Measurements from ENCODE around the gene MT1E.

Gene MT1E

DNA sequence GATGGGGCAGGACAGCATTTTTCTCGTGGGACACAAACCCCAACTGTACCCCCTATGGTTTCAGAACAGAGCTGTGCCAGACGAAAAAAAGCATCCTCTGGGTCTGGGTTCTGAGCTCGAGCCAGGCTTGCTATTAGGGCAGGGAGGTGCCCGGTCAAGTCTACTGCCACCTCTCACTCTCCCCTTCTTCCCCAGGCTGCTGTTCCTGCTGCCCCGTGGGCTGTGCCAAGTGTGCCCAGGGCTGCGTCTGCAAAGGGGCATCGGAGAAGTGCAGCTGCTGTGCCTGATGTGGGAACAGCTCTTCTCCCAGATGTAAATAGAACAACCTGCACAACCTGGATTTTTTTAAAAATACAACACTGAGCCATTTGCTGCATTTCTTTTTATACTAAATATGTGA lies 1.1 kb downstream of the MT1E start:
- no peak for DNase-seq (ENCODE audit: low read depth in 2 of 2)

DNA sequence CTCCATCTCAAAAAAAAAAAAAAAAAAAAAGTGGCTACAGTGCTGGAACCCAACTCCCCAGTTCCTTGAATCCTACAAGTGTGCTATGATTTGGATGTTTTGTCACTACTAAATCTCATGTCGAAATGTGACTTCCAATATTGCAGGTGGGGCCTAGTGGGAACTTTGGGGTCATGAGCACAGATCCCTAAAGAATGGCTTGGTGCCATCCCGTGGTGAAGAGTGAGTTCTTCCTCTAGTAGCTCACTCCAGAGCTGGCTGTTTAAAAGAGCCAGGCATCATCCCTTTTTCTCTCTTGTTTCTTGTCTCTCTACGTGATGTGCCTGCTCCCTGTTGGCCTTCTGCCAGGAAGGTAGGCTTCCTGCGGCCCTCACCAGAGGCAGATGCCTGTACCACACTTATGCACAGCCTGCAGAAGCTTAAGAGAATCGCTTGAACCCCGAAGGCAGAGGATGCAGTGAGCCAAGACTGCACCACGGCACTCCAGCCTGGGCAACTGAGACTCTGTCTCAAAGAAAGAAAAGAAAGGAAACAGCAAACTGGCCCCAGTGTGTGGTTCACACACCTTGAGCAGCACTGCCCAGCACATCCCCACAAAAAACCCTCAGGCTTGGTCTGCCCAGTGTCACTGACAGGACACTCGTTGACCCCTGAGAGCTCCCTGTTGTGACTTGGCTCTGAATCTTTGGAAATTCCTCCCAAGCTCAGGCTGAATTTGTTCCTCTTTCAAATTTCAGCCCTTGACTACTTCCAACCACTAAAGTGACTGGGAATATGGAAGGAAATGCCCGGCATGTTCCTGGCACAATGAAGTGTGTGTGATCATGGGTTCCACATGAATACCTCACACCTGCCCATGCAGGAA lies 3.1 kb downstream of the MT1E start:
- no peak for DNase-seq (ENCODE audit: low read depth in 2 of 2)

DNA sequence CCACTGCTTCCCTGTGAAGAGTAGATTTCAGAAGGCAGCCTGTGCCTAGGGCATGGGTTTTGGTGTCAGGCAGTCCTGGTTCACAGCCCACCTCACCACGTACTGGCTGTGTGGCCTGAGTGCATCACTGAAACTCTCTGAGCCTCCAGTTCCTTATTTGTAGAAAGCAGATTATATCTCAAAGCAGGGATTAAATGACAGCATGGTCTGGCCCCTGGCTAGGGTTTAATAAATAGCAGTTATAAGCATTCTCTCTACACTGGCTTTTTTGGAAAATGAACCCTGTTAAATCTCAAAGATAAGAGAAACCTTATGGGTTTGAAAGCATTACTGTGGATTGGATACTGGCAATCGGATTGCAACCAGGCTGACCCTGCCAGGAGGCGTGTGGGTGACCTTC lies 4.0 kb downstream of the MT1E start:
- DNase-seq (ENCODE audit: low read depth in 2 of 2): no peak

DNA sequence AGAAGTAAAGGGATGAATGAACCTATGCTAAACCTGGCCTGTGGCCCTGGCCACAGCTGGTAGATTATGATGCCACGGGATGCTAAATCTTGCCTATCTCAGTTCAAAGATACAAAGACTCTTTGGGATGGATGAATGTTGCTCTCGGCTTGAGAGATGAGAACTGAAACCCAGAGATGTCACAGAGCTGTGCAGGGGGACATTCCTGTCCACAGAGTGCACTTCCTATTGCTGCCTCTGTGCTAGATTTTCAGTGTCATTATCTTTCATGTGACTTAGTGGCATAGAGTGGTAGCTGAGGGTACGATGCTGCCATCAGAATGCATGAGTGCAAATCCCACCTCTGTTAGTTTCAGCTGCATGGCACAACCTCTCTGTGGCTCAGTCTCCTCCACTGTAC lies 4.6 kb downstream of the MT1E start:
- no peak for DNase-seq (ENCODE audit: low read depth in 2 of 2)

DNA sequence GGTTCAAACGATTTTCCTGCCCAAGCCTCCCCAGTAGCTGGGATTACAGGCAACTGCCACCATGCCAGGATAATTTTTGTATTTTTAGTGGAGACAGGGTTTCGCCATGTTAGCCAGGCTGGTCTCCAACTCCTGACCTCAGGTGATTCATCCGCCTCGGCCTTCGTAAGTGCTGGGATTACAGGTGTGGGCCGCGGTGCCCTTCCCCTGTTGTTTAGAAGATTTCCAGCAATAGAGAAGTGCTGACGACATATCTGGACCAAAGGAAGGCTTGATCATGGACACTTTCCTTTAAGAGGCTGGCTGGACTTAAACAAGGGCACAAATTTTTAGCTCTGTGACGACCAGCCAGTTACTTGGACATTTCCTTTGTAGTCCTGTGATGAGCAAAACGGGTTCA lies 5.6 kb downstream of the MT1E start:
- no peak for DNase-seq (ENCODE audit: low read depth in 2 of 2)

DNA sequence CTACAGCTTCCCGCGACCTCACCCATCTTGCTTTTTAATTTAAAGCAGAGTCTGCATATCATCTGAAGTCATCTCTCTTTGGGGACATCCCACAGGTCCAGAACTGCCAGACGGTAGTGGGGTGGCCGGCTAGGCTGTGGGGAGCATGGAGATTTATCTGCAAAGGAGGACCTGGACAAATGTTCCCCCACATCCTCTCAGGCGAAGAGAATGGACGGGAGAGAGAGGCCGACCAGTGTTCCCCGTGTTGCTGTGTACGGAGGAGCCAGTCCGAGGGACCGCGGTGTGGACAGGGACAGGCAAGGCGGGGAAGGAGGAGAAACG lies 6.2 kb downstream of the MT1E start:
- no peak for DNase-seq (ENCODE audit: low read depth in 2 of 2)

DNA sequence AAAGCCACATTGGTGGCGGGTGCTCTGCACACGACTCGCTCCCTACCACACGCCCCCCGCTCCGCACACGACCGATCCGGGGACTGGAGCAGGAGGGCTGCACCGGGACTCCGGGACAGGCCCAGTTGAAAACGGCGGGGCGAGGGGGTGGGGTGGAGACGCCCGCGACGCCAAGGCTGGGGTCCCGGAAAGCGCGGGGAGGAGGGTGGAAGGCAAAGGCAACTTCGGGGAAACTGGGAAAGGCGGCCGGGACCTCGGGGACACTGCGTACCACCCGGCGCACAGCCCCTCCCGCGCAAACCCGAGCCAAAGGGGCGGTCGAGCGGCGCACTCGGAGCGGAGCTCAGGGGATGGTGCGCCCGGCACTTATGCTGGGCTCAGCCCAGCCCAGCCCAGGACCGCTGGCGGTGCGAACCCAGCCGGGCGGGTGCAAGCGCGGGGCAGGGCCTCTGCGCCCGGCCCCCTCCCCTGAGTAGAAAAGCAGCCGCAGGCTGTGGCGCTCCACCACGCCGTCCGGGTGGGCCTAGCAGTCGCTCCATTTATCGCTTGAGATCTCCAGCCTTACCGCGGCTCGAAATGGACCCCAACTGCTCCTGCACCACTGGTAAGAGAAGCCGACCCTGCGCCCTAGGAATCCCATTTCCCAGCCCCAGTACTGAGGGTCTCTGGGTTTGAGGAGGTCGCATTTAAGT lies 6.7 kb downstream of the MT1E start, which contains the start of gene MT1M:
MT1M (plus strand) TSS at position 504 of the 692 bp plus-strand sequence; CDS start at position 577, 73 bp downstream.
- no peak for DNase-seq (ENCODE audit: low read depth in 2 of 2)

DNA sequence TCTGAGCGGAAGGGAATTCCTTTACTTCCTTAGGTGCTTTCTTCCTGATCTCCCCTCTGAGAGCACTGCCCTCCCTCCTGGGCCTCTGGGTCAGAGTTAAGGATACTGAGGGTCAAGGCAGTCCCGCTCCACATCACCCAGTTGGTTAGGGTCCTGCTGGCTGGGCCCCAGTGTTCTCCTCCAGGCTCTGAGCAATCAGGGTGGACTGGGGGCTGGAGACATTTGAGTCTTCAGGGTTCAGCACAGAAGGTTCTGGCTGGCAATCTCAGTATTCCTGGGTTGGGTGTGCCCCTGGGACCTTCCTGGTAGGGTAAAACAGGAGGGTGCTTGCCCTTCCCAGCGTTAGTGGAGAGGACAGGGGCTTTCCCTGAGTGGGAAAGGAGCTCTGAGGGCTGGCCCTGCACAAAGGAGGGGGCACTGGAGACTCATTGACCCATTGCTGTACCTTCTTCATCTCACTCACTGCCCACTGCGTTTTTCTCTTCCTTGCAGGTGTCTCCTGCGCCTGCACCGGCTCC lies 7.3 kb downstream of the MT1E start:
- no peak for DNase-seq (ENCODE audit: low read depth in 2 of 2)

DNA sequence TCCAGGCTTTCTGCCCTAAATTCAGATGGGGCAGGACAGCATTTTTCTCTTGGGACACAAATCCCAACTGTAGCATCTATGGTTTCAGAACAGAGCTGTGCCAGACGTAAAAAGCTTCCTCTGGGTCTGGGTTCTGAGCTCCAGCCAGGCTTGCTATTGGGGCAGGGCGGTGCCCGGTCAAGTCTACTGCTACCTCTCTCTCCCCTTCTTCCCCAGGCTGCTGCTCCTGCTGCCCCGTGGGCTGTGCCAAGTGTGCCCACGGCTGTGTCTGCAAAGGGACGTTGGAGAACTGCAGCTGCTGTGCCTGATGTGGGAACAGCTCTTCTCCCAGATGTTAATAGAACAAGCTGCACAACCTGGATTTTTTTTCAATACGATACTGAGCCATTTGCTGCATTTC lies 8.0 kb downstream of the MT1E start:
- no peak for DNase-seq (ENCODE audit: low read depth in 2 of 2)

DNA sequence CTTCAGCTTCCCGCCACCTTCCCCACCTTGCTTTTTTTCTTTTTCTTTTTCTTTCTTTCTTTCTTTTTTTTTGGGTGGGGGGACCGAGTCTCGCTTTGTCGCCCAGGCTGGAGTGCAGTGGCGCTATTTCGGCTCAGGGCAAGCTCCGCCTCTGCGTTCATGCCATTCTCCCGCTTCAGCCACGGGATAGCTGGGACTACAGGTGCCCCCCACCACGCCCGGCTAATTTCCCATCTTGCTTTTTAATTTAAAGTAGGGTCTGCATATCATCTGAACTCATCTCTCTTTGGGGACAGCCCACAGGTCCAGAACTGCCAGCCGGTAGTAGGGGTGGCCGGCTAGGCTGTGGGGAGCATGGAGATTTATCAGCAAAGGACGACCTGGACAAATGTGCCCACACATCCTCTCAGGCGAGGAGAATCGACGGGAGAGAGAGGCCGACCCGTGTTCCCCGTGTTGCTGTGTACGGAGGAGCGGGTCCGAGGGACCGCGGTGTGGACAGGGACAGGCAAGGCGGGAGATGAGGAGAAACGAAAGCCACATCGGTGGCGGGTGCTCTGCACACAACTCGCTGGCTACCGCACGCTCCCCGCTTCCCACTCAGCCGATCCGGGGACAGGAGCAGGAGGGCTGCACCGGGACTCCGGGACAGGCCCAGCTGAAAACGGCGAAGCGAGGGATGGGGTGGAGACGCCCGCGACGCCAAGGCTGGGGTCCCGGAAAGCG lies 9.3 kb downstream of the MT1E start:
- no peak for DNase-seq (ENCODE audit: low read depth in 2 of 2)

DNA sequence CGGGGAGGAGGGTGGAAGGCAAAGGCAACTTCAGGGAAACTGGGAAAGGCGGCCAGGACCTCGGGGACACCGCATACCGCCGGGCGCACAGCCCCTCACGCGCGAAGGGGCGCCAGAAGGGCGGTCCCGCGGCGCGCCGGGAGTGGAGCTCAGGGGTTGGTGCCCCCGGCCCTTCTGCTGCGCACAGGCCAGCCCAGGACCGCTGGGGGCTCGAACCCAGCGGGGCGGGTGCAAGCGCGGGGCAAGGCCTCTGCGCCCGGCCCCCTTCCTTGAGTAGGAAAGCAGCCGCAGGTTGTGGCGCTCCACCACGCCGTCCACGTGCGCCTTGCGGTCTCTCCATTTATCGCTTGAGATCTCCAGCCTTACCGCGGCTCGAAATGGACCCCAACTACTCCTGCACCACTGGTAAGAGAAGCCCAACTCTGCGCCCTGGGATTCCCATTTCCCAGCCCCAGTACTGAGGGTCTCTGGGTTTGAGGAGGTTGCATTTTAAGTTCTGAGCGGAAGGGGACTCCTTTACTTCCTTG lies 9.9 kb downstream of the MT1E start:
- DNase-seq (ENCODE audit: low read depth in 2 of 2): no peak

DNA sequence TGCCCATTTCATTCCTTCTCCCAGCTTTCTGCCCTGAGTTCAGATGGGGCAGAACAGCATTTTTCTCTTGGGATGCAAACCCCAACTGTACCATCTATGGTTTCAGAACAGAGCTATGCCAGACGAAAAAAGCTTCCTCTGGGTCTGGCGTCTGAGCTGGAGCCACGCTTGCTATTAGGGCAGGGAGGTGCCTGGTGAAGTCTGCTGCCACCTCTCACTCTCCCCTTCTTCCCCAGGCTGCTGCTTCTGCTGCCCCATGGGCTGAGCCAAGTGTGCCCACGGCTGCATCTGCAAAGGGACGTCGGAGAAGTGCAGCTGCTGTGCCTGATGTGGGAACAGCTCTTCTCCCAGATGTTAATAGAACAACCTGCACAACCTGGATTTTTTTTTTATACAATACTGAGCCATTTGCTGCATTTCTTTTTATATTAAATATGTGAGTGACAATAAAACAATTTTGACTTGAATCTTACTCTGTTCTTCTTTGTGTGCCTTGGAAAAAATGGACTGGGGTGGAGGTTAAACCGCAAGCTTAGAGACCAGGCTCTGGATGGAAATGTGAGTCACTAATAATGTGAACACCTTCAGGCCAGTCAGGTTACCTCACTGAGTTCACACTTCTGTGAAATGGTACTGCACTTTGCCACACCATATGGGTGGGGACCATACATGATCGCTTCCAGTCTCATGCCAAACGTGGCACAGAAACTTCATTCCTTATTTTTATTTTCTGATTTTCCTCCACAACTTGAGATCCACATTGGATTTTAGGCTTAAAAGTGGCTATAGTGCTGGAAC lies 11.2 kb downstream of the MT1E start:
- no peak for DNase-seq (ENCODE audit: low read depth in 2 of 2)

DNA sequence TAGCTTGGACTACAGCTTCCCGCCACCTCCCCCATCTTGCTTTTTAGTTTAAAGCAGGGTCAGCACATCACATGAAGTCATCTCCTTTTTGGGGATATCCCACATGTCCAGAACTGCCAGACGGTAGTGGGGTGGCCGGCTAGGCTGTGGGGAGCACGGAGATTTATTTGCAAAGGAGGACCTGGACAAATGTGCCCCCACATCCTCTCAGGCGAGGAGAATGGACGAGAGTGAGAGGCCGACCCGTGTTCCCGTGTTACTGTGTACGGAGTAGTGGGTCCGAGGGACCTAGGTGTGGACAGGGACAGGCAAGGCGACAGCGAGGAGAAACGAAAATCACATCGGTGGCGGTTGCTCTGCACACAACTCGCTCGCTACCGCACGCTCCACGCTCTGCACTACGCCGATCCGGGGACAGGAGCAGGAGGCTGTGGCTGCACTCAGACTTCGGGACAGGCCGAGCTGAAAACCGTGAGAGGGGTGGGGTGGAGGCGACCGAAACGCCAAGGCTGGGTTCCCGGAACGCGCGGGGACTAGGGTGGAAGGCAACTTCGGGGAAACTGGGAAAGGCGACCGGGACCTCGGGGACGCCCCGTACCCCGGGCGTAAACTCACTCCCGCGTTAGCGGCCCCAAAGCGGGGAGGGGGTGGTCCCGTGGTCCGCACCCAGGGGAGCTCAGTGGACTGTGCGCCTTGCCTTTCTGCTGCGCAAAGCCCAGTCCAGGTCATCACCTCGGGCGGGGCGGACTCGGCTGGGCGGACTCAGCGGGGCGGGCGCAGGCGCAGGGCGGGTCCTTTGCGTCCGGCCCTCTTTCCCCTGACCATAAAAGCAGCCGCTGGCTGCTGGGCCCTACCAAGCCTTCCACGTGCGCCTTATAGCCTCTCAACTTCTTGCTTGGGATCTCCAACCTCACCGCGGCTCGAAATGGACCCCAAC lies 12.5 kb downstream of the MT1E start, which contains the start of gene MT1A:
MT1A (plus strand) TSS at position 853 of the 937 bp plus-strand sequence; CDS start at position 926, 73 bp downstream.
- no peak for DNase-seq (ENCODE audit: low read depth in 2 of 2)

DNA sequence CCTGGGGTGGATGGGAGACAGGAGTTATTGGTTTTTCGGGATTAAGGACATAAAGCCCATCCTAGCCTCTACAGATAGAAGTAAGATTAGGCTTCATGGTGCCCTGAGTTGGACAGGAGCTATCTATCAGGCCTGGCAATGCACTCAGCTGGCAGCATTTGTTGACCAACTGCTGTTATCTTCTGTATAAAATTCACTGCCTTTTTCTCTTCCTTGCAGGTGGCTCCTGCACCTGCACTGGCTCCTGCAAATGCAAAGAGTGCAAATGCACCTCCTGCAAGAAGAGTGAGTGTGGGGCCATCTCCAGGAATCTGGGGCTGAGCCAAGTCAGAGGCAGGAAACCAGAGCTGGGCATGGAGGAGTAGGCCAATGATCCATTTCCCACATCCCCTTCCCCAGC lies 13.5 kb downstream of the MT1E start:
- no peak for DNase-seq (ENCODE audit: low read depth in 2 of 2)

DNA sequence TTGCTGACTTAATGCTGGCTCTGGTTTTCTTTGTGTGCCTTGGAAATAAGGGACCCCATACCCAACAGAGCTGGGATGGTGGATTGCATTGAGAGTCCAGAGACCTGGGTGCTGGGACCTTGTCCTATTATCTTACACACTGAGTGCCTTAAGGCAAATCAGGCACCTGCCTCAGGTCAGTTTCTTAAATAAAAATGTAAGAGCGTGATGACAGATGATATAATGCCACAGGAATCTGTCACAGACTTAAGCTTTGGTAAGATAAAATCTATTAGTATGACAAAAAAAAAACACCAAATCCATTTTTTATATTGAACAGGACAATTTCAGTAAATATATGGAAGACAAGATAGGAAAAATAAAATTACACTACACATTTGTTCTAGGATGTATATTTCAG lies 14.5 kb downstream of the MT1E start:
- no peak for DNase-seq (ENCODE audit: low read depth in 2 of 2)

DNA sequence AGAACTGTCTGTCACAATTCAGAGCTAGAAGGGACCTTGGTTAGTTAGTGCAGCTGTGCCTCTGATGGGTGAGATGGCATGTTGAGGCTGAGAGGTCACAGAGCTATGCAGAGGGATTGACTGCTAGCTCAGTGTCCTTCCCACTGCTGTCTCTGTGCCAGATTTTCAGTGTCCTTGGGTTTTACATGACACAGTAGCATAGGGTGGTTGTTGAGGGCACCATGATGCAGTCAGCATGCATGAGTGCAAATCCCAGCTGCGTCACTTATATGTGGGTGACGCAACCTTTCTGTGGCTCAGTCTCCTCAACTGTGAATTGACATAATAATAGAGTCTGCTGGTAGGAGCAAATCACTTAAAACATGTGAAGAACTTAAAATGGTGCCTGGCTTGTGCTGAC lies 15.6 kb downstream of the MT1E start:
- no peak for DNase-seq (ENCODE audit: low read depth in 2 of 2)

DNA sequence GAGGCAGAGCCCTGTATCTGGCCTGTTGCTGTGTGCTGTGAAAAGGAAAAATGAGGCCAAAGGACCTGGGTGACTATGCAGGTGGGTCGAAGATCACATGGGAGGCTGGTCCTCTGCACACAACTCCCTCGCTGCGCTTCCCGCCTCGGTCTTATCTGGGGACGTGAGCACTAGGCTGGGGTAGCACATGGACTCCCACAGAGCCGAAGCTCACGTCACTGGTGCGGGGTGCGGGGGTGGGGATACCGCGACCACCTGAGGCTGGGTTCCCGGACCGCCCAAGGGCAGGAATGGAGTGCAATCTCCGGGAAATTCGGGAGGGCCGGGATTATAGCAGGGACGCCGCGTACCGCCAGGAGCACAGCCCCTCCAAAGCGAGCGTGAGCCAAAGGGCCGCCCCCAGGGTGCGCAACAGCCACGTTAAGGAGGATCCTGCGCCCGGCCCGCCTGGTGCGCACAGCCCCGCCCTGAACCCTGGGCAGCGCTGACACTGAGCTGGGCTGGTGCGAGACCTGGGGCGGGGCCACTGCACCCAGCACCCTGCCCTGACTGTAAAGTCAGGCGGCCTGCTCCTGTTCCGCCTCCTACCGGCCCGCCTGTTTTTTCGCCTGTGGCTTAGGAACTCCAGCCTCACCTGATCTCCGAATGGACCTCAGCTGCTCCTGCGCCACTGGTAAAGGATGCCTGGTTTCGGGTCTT lies 17.6 kb downstream of the MT1E start:
- DNase-seq (ENCODE audit: low read depth in 2 of 2): peak; percentile 46 to 60

DNA sequence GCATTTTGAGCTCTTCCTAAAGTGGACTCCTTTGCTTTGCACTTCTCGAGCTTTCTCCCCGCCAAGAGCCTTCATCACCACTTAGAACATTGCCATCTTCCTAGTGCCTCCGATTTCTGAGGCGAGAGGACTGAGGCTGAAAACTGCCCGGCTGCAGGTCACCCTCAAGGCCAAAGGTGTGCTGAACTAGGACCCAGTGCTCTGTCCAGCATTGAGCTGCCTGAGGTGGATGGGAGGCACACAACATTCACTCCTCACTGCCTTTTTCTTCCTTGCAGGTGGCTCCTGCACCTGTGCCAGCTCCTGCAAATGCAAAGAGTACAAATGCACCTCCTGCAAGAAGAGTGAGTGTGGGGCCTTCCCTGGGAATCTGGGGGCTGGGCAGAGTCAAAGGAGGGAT lies 18.3 kb downstream of the MT1E start:
- DNase-seq (ENCODE audit: low read depth in 2 of 2): no peak

DNA sequence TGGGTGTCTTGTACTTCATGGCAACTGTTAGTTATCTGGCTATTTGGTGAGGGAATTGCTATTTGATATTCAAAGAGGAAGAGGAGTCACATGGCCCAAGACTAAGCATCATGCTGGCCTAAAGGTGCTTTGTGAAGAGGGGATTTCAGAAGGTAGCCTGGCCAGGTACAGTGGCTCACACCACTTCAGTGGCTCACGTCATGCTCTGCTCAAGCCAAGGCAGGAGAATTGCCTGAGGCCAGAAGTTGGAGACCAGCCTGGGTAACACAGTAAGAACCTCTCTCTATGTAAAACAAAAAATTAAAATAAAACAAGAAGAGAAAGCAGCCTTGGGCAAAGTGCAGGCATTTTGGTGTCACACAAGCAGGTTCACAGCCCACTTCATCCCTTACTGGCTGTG lies 19.7 kb downstream of the MT1E start:
- no peak for DNase-seq (ENCODE audit: low read depth in 2 of 2)

DNA sequence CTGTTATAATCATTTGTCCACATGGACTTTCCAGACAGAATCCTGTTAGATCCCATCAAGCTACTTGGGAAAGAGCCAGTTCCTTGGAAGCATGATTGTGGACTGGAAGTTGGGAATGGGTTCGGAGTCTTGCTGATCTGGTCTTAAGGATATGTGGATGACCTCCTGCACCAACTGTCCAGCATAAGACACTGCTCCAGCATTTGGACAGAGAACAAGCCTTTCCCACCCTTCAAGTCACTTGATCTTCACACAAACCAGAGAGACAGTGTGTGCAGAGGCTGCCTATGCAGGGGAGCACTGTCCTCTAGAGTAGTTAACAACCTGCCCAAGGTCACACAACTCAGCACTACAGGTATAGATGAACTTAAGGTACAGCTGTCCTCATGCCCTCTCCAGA lies 20.3 kb downstream of the MT1E start:
- DNase-seq (ENCODE audit: low read depth in 2 of 2): no peak
